ENCODE results near the gene PDE4B.
"Not testable (repeated sequence)": the region's sequence is repeated elsewhere in the genome, so short reads cannot be mapped to it uniquely, and the experiment has no call there.

Gene PDE4B

DNA sequence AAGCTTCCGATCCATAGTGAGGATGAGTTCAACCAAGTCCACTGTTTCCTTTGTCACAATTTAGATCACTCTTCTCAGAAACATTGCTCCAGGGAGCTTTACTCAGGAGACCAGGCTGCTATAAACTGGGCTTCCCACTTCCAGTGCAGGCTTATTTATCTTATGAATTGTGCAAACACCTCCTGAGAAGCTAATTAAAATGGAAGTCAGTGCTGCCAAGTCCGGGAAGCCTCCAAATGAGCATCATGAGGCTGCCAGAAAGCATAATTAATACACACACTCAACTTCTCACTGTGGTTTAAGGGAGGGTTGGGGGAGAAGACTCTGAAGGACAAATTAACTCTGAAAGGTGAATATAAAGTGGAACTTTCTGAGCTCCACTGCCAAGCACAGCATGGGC lies 596.2 kb downstream of the PDE4B start:
- H3K4me1 Mint-ChIP-seq (ENCODE audit: low read depth) = peaks cover 26% of the 10 kb centered on the region
- no peak overlapping the region for H3K27ac Mint-ChIP-seq
- peaks cover 10% of the 10 kb centered on the region for H3K27me3 Mint-ChIP-seq
- H3K36me3 Mint-ChIP-seq (ENCODE audit: low read depth) = peaks cover 18% of the 10 kb centered on the region
- no peak overlapping the region for H3K4me3 Mint-ChIP-seq
- intact Hi-C loops (cut with micrococcal nuclease) = no loop called here
- peaks cover 42% of the 10 kb centered on the region for H3K9me3 Mint-ChIP-seq

DNA sequence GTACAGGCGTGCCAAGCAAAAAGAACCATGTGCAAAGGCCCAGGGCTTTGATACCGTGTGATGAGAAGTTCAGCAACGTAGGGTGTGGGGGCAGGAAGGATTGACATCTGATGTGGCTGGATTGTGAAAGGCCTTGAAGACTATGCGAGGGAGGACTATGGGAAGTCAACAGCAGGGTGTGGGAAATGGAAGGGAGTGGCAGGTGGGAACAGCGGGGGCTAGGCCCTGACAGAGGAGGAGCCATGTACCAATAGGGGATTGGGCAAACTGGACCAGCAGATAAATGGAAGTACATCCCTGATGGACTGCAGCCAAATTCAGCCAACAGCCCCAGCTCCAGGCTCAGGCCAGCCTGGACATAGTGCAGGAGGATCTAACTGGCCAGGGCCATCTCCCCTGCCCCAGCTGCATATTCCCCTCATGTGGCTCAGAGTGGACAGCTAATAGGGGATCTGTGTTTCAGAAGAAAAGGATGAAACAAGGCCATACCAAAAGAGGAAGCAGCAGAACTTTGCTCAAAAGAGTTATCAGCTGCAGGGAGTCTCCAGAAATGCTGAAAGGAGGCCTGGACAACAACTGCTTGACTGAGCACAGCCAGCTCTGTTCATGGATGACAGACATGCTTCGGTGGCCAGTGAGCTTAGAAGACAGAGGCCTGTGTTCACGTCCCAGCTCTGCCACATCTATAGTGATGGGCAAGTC lies 601.0 kb downstream of the PDE4B start:
- H3K4me3 Mint-ChIP-seq = no peak overlapping the region
- H3K27ac Mint-ChIP-seq = peak overlapping the region; percentile 65
- peaks cover 3% of the 10 kb centered on the region for H3K27me3 Mint-ChIP-seq
- peaks cover 10% of the 10 kb centered on the region for H3K9me3 Mint-ChIP-seq
- peaks cover 7% of the 10 kb centered on the region for H3K36me3 Mint-ChIP-seq (ENCODE audit: low read depth)
- intact Hi-C loops (cut with micrococcal nuclease) = loop anchor here (2.0 kb wide), 1 partner anchor 13 kb away; no protein-coding TSS in a partner anchor
- H3K4me1 Mint-ChIP-seq (ENCODE audit: low read depth) = peaks cover 57% of the 10 kb centered on the region

DNA sequence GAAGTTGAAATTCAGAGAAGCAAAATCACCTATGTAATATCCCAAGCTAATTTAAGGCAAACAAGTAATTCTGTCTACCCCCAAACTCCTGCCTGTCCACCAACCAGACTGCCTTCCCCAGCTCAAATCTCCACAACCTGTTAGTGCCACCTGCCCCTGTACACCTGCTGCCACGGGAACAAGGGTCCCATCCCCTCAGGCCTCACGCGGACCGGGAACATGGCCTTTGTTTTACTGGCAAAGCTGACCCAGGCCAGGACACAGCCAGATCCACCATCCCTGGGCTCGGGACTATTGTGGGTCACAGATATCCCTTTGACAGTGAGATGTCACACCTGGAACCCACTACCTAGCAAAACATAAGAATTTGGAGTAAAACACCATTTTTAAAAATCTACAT lies 601.9 kb downstream of the PDE4B start:
- peaks cover 3% of the 10 kb centered on the region for H3K36me3 Mint-ChIP-seq (ENCODE audit: low read depth)
- peaks cover 5% of the 10 kb centered on the region for H3K9me3 Mint-ChIP-seq
- intact Hi-C loops (cut with micrococcal nuclease) = loop anchor here (1.0 to 5.0 kb wide), 4 partner anchors 8 to 58 kb away; no protein-coding TSS in a partner anchor
- H3K27ac Mint-ChIP-seq = peak overlapping the region; percentile 65
- H3K4me1 Mint-ChIP-seq (ENCODE audit: low read depth) = peaks cover 58% of the 10 kb centered on the region
- H3K4me3 Mint-ChIP-seq = no peak overlapping the region
- peaks cover 3% of the 10 kb centered on the region for H3K27me3 Mint-ChIP-seq

DNA sequence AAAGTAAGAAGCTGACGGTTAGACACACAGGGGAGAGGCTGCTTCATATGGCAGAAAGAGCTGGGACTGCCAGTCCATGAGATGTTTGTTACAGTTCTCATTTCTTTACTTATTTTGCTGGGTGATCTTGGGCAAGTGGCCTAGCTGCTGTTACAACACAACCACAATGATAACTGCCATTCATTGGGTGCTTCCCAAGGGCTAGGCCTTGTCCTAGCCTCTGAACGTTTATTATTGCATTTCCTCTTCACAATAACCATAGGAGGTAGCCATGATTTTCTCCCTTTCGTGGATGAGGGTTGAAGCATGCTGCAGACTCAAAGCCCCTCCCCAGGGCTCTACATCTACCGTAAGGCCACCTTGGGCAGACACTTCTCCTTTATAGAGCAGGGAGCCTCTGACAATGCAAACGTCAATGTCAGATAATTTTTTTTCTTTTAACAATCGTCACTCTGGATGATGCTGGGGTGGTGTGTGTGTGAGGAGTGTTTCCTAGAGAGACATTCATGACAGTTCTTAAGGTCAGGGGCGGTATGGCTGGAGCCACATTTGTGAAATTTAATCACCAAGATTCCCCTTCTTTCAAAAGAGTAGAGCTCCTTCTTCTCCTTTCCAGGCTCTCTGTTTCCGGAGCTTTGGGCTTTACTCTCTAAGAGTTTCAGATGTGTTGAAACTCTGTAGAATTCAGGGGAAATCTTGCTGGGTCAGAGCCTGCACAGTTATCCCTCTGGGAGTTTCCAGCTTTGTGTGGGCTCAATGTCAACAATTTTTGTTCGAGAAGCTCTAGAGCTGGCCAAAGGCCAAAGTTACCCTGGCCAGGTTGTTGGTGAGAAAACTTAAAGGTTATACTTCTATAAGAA lies 602.7 kb downstream of the PDE4B start:
- no peaks in the 10 kb centered on the region for H3K9me3 Mint-ChIP-seq
- H3K27me3 Mint-ChIP-seq = peaks cover 6% of the 10 kb centered on the region
- intact Hi-C loops (cut with micrococcal nuclease) = loop anchor here (1.0 to 5.0 kb wide), 4 partner anchors 9 to 59 kb away; no protein-coding TSS in a partner anchor
- no peaks in the 10 kb centered on the region for H3K36me3 Mint-ChIP-seq (ENCODE audit: low read depth)
- H3K4me1 Mint-ChIP-seq (ENCODE audit: low read depth) = peaks cover 66% of the 10 kb centered on the region
- H3K4me3 Mint-ChIP-seq = peak overlapping the region; percentile 54
- H3K27ac Mint-ChIP-seq = peak overlapping the region; percentile 65

- intact Hi-C loops (cut with micrococcal nuclease) = loop anchor here (5.0 kb wide), 1 partner anchor 41 kb away; no protein-coding TSS in a partner anchor
- Mint-ChIP-seq H3K9me3 (no peaks in the 10 kb centered on the region), H3K36me3 (ENCODE audit: low read depth) (no peaks in the 10 kb centered on the region), H3K27me3 (peaks cover 11% of the 10 kb centered on the region), H3K4me1 (ENCODE audit: low read depth) (peaks cover 75% of the 10 kb centered on the region), H3K27ac (peak overlapping the region; percentile 65), H3K4me3 (peak overlapping the region; percentile 10)
Observed at GRCh38 chr1:66396212-66396890, 603.7 kb downstream of the PDE4B start.

GRCh38 chr1:66397192-66397591 lies 604.5 kb downstream of the PDE4B start:
- H3K27me3 Mint-ChIP-seq = peaks cover 16% of the 10 kb centered on the region
- H3K4me3 Mint-ChIP-seq = no peak overlapping the region
- peak overlapping the region; percentile 65 for H3K27ac Mint-ChIP-seq
- H3K4me1 Mint-ChIP-seq (ENCODE audit: low read depth) = peaks cover 76% of the 10 kb centered on the region
- intact Hi-C loops (cut with micrococcal nuclease) = loop anchor here (5.0 kb wide), 1 partner anchor 40 kb away; no protein-coding TSS in a partner anchor
- H3K36me3 Mint-ChIP-seq (ENCODE audit: low read depth) = no peaks in the 10 kb centered on the region
- H3K9me3 Mint-ChIP-seq = no peaks in the 10 kb centered on the region

DNA sequence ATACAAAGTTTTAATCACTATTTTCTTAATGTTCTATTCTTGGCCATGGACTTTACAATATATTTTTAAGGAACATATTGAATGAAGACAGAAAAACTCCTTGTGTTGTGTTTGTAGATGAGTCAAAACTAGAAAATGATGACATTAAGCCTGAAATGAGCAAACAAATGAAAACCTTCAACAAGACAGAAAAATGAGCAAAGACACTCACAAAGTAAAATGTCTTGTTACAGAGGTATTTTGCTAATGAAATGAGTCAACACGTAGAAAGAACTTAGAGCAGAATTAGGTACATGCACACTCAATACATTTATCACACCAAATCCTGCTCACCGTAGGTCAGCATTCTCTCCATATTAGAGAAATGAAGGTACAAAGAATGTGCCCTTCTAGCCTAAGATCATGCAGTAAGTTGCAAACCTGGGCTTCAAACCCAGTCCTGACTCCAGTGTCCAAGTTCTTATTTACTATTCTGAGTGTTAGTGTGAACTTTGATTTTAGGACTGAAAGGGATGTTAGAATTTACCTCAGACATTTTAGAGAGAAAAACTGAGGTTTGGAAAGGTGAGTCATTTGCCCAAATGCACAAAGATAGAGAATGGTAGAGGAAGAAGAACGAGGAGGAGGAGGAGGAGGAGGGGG lies 607.3 kb downstream of the PDE4B start:
- Mint-ChIP-seq H3K27me3 (peaks cover 21% of the 10 kb centered on the region), H3K9me3 (no peaks in the 10 kb centered on the region), H3K4me3 (no peak overlapping the region), H3K27ac (no peak overlapping the region), H3K4me1 (ENCODE audit: low read depth) (peaks cover 72% of the 10 kb centered on the region), H3K36me3 (ENCODE audit: low read depth) (no peaks in the 10 kb centered on the region)
- intact Hi-C loops (cut with micrococcal nuclease) = loop anchor here (5.0 kb wide), 1 partner anchor 37 kb away; no protein-coding TSS in a partner anchor

- H3K4me1 Mint-ChIP-seq (ENCODE audit: low read depth) = peaks cover 72% of the 10 kb centered on the region
- intact Hi-C loops (cut with micrococcal nuclease) = no loop called here
- H3K27ac Mint-ChIP-seq = no peak overlapping the region
- H3K36me3 Mint-ChIP-seq (ENCODE audit: low read depth) = no peaks in the 10 kb centered on the region
- peaks cover 26% of the 10 kb centered on the region for H3K27me3 Mint-ChIP-seq
- H3K9me3 Mint-ChIP-seq = no peaks in the 10 kb centered on the region
- H3K4me3 Mint-ChIP-seq = no peak overlapping the region
Observed at GRCh38 chr1:66400660-66401059, 608.0 kb downstream of the PDE4B start.

DNA sequence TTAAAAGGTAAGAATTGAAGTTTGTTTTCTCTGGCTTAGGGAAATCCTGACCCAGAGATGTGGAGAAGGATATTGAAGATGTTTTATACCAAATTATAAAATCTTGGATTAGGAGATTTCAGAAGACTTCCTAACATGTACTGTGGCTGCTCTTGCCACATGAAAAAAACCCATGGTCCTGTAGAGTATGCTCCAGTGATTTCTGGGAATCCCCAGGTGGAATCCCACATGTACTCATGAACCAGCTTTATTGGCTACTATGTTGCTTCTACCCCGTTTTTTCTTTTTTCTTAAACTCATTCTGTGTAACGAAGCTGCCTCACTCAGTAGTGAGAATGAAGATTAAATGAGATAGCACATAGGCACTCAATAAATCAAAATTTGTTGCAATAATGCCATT lies 608.5 kb downstream of the PDE4B start:
- Mint-ChIP-seq H3K36me3 (ENCODE audit: low read depth) (no peaks in the 10 kb centered on the region), H3K4me1 (ENCODE audit: low read depth) (peaks cover 68% of the 10 kb centered on the region), H3K27ac (no peak overlapping the region), H3K4me3 (no peak overlapping the region), H3K27me3 (peaks cover 26% of the 10 kb centered on the region), H3K9me3 (no peaks in the 10 kb centered on the region)
- intact Hi-C loops (cut with micrococcal nuclease) = no loop called here

DNA sequence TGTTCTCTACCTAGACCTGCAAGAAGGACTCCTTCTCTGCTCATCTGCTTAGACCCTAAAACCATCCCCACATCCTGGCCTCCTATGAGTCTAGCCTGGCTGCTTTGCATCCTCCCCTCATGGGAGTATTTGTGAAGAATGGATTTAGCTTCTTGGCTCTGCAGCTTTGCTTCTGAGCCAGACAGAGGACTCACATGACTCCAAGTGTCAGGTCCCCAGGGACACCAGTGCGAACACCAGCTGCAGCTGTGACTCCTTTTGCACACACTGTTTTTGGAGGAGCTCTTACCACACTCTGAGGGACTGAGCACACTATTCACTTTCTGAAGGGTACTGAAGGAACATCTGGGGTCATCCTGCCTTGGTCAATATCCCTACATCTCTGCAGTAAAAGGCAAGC lies 609.5 kb downstream of the PDE4B start:
- Mint-ChIP-seq H3K4me3 (no peak overlapping the region), H3K9me3 (no peaks in the 10 kb centered on the region), H3K27ac (no peak overlapping the region), H3K36me3 (ENCODE audit: low read depth) (no peaks in the 10 kb centered on the region), H3K27me3 (peaks cover 26% of the 10 kb centered on the region), H3K4me1 (ENCODE audit: low read depth) (peaks cover 58% of the 10 kb centered on the region)
- intact Hi-C loops (cut with micrococcal nuclease) = no loop called here

GRCh38 chr1:66403007-66403731 lies 610.5 kb downstream of the PDE4B start:
- peaks cover 49% of the 10 kb centered on the region for H3K4me1 Mint-ChIP-seq (ENCODE audit: low read depth)
- H3K27ac Mint-ChIP-seq = no peak overlapping the region
- H3K4me3 Mint-ChIP-seq = no peak overlapping the region
- no peaks in the 10 kb centered on the region for H3K36me3 Mint-ChIP-seq (ENCODE audit: low read depth)
- H3K9me3 Mint-ChIP-seq = no peaks in the 10 kb centered on the region
- peaks cover 26% of the 10 kb centered on the region for H3K27me3 Mint-ChIP-seq
- intact Hi-C loops (cut with micrococcal nuclease) = no loop called here

DNA sequence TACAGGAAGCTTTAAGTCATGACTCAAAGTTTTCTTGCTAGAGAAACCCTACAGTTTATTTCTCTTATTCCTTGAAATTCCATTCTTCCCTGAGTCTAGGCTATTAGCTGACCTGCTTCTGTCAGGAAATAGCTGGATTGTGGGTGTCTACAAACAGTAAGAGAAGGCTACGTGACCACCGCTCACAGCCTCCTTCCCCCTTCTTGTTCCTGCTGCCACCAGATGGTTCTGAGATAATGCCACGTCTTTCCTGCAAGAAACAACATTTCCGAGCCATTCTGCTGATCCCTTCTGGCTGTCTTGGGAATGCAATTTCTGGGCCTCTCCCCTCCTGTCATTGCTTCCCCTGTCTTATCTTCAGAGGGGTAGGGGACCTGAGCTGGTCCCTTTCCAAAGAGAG lies 612.4 kb downstream of the PDE4B start:
- peaks cover 10% of the 10 kb centered on the region for H3K9me3 Mint-ChIP-seq

DNA sequence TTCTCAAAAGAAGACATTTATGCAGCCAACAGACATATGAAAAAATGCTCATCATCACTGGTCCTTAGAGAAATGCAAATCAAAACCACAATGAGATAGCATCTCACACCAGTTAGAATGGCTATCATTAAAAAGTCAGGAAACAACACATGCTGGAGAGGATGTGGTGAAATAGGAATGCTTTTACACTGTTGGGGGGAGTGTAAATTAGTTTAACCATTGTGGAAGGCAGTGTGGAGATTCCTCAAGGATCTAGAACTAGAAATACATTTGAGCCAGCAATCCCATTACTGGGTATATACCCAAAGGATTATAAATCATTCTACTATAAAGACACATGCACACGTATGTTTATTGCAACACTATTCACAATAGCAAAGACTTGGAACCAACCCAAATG lies 618.8 kb downstream of the PDE4B start:
- H3K27me3 Mint-ChIP-seq; intact Hi-C loops (cut with micrococcal nuclease); H3K4me3 Mint-ChIP-seq; H3K36me3 Mint-ChIP-seq (ENCODE audit: low read depth); H3K27ac Mint-ChIP-seq: not testable (repeated sequence)
- Mint-ChIP-seq H3K4me1 (ENCODE audit: low read depth) (peaks cover 57% of the 10 kb centered on the region), H3K9me3 (peaks cover 11% of the 10 kb centered on the region)

More for the DNA sequence above, 612.4 kb downstream of the PDE4B start:
- Mint-ChIP-seq H3K4me1 (ENCODE audit: low read depth) (peaks cover 44% of the 10 kb centered on the region), H3K27me3 (peaks cover 25% of the 10 kb centered on the region), H3K36me3 (ENCODE audit: low read depth) (no peaks in the 10 kb centered on the region), H3K4me3 (peak overlapping the region; percentile 43), H3K27ac (peak overlapping the region; percentile 50)
- intact Hi-C loops (cut with micrococcal nuclease) = no loop called here
